ENCODE data around the gene NFX1.
"Not testable (repeated sequence)": the region's sequence is repeated elsewhere in the genome, so short reads cannot be mapped to it uniquely, and the experiment has no call there.

The NFX1 gene

GRCh38 chr9:33381231-33381791 is 91.0 kb downstream of the NFX1 start:
- Histone ChIP-seq H3K4me1 (ENCODE audit: control insufficient read depth in 2 of 2, insufficient read depth in 2 of 2, low read length in 2 of 2) (no peaks in the 10 kb centered on the region), H3K9me3 (ENCODE audit: control insufficient read depth in 2 of 2, low read length in 2 of 2) (no peaks in the 10 kb centered on the region), H3K4me3 (ENCODE audit: low read length in 2 of 2) (no peak overlapping the region), H3K27ac (ENCODE audit: low read depth in 2 of 2, low read length in 2 of 2) (no peak overlapping the region), H3K27me3 (ENCODE audit: control insufficient read depth in 2 of 2, insufficient read depth in 2 of 2, low read length in 2 of 2) (no peaks in the 10 kb centered on the region), H3K36me3 (ENCODE audit: control insufficient read depth in 2 of 2, insufficient read depth in 2 of 2, low read length in 2 of 2) (no peaks in the 10 kb centered on the region), H3K9ac (ENCODE audit: low read depth in 1 of 2, low read length in 2 of 2) (no peak overlapping the region)

GRCh38 chr9:33382397-33382796 is 92.1 kb downstream of the NFX1 start:
- H3K9ac ChIP-seq (ENCODE audit: low read depth in 1 of 2, low read length in 2 of 2); H3K27ac ChIP-seq (ENCODE audit: low read depth in 2 of 2, low read length in 2 of 2): not testable (repeated sequence)

GRCh38 chr9:33383396-33383795 is 93.1 kb downstream of the NFX1 start:
- not testable (repeated sequence) for H3K27ac ChIP-seq (ENCODE audit: low read depth in 2 of 2, low read length in 2 of 2); H3K36me3 ChIP-seq (ENCODE audit: control insufficient read depth in 2 of 2, insufficient read depth in 2 of 2, low read length in 2 of 2); H3K9ac ChIP-seq (ENCODE audit: low read depth in 1 of 2, low read length in 2 of 2); H3K4me1 ChIP-seq (ENCODE audit: control insufficient read depth in 2 of 2, insufficient read depth in 2 of 2, low read length in 2 of 2); H3K4me3 ChIP-seq (ENCODE audit: low read length in 2 of 2); H3K27me3 ChIP-seq (ENCODE audit: control insufficient read depth in 2 of 2, insufficient read depth in 2 of 2, low read length in 2 of 2); H3K9me3 ChIP-seq (ENCODE audit: control insufficient read depth in 2 of 2, low read length in 2 of 2)

More at GRCh38 chr9:33382397-33382796, 92.1 kb downstream of the NFX1 start:
- not testable (repeated sequence) for H3K9me3 ChIP-seq (ENCODE audit: control insufficient read depth in 2 of 2, low read length in 2 of 2); H3K4me1 ChIP-seq (ENCODE audit: control insufficient read depth in 2 of 2, insufficient read depth in 2 of 2, low read length in 2 of 2); H3K27me3 ChIP-seq (ENCODE audit: control insufficient read depth in 2 of 2, insufficient read depth in 2 of 2, low read length in 2 of 2); H3K36me3 ChIP-seq (ENCODE audit: control insufficient read depth in 2 of 2, insufficient read depth in 2 of 2, low read length in 2 of 2); H3K4me3 ChIP-seq (ENCODE audit: low read length in 2 of 2)

- not testable (repeated sequence) for H3K4me1 ChIP-seq (ENCODE audit: control insufficient read depth in 2 of 2, insufficient read depth in 2 of 2, low read length in 2 of 2); H3K27me3 ChIP-seq (ENCODE audit: control insufficient read depth in 2 of 2, insufficient read depth in 2 of 2, low read length in 2 of 2); H3K9me3 ChIP-seq (ENCODE audit: control insufficient read depth in 2 of 2, low read length in 2 of 2); H3K9ac ChIP-seq (ENCODE audit: low read depth in 1 of 2, low read length in 2 of 2); H3K27ac ChIP-seq (ENCODE audit: low read depth in 2 of 2, low read length in 2 of 2); H3K4me3 ChIP-seq (ENCODE audit: low read length in 2 of 2); H3K36me3 ChIP-seq (ENCODE audit: control insufficient read depth in 2 of 2, insufficient read depth in 2 of 2, low read length in 2 of 2)
Observed at GRCh38 chr9:33385536-33385935, 95.2 kb downstream of the NFX1 start.

- H3K9me3 ChIP-seq (ENCODE audit: control insufficient read depth in 2 of 2, low read length in 2 of 2); H3K27ac ChIP-seq (ENCODE audit: low read depth in 2 of 2, low read length in 2 of 2); H3K9ac ChIP-seq (ENCODE audit: low read depth in 1 of 2, low read length in 2 of 2): not testable (repeated sequence)
Observed at GRCh38 chr9:33385979-33386640, 95.8 kb downstream of the NFX1 start.

GRCh38 chr9:33386641-33386996 is 96.3 kb downstream of the NFX1 start:
- not testable (repeated sequence) for H3K27me3 ChIP-seq (ENCODE audit: control insufficient read depth in 2 of 2, insufficient read depth in 2 of 2, low read length in 2 of 2); H3K9me3 ChIP-seq (ENCODE audit: control insufficient read depth in 2 of 2, low read length in 2 of 2); H3K4me1 ChIP-seq (ENCODE audit: control insufficient read depth in 2 of 2, insufficient read depth in 2 of 2, low read length in 2 of 2); H3K9ac ChIP-seq (ENCODE audit: low read depth in 1 of 2, low read length in 2 of 2); H3K36me3 ChIP-seq (ENCODE audit: control insufficient read depth in 2 of 2, insufficient read depth in 2 of 2, low read length in 2 of 2); H3K27ac ChIP-seq (ENCODE audit: low read depth in 2 of 2, low read length in 2 of 2); H3K4me3 ChIP-seq (ENCODE audit: low read length in 2 of 2)

More at GRCh38 chr9:33385979-33386640, 95.8 kb downstream of the NFX1 start:
- H3K4me1 ChIP-seq (ENCODE audit: control insufficient read depth in 2 of 2, insufficient read depth in 2 of 2, low read length in 2 of 2); H3K4me3 ChIP-seq (ENCODE audit: low read length in 2 of 2); H3K27me3 ChIP-seq (ENCODE audit: control insufficient read depth in 2 of 2, insufficient read depth in 2 of 2, low read length in 2 of 2); H3K36me3 ChIP-seq (ENCODE audit: control insufficient read depth in 2 of 2, insufficient read depth in 2 of 2, low read length in 2 of 2): not testable (repeated sequence)

- not testable (repeated sequence) for H3K27ac ChIP-seq (ENCODE audit: low read depth in 2 of 2, low read length in 2 of 2); H3K9me3 ChIP-seq (ENCODE audit: control insufficient read depth in 2 of 2, low read length in 2 of 2); H3K36me3 ChIP-seq (ENCODE audit: control insufficient read depth in 2 of 2, insufficient read depth in 2 of 2, low read length in 2 of 2); H3K4me3 ChIP-seq (ENCODE audit: low read length in 2 of 2); H3K4me1 ChIP-seq (ENCODE audit: control insufficient read depth in 2 of 2, insufficient read depth in 2 of 2, low read length in 2 of 2); H3K27me3 ChIP-seq (ENCODE audit: control insufficient read depth in 2 of 2, insufficient read depth in 2 of 2, low read length in 2 of 2); H3K9ac ChIP-seq (ENCODE audit: low read depth in 1 of 2, low read length in 2 of 2)
Observed at GRCh38 chr9:33386998-33387397, 96.7 kb downstream of the NFX1 start.

- H3K27me3 ChIP-seq (ENCODE audit: control insufficient read depth in 2 of 2, insufficient read depth in 2 of 2, low read length in 2 of 2) = no peaks in the 10 kb centered on the region
- peaks cover 3 to 8% of the 10 kb centered on the region in 2 donors for H3K4me1 ChIP-seq (ENCODE audit: control insufficient read depth in 2 of 2, insufficient read depth in 2 of 2, low read length in 2 of 2)
- no peaks in the 10 kb centered on the region for H3K9me3 ChIP-seq (ENCODE audit: control insufficient read depth in 2 of 2, low read length in 2 of 2)
- H3K4me3 ChIP-seq (ENCODE audit: low read length in 2 of 2) = no peak overlapping the region
- no peaks in the 10 kb centered on the region for H3K36me3 ChIP-seq (ENCODE audit: control insufficient read depth in 2 of 2, insufficient read depth in 2 of 2, low read length in 2 of 2)
- H3K27ac ChIP-seq (ENCODE audit: low read depth in 2 of 2, low read length in 2 of 2) = no peak overlapping the region
- no peak overlapping the region for H3K9ac ChIP-seq (ENCODE audit: low read depth in 1 of 2, low read length in 2 of 2)
Observed at GRCh38 chr9:33388110-33388994, 98.0 kb downstream of the NFX1 start.

- H3K27me3 ChIP-seq (ENCODE audit: control insufficient read depth in 2 of 2, insufficient read depth in 2 of 2, low read length in 2 of 2); H3K9ac ChIP-seq (ENCODE audit: low read depth in 1 of 2, low read length in 2 of 2); H3K36me3 ChIP-seq (ENCODE audit: control insufficient read depth in 2 of 2, insufficient read depth in 2 of 2, low read length in 2 of 2); H3K9me3 ChIP-seq (ENCODE audit: control insufficient read depth in 2 of 2, low read length in 2 of 2); H3K4me3 ChIP-seq (ENCODE audit: low read length in 2 of 2): not testable (repeated sequence)
- peaks cover 10 to 11% of the 10 kb centered on the region in 2 donors for H3K4me1 ChIP-seq (ENCODE audit: control insufficient read depth in 2 of 2, insufficient read depth in 2 of 2, low read length in 2 of 2)
- peak overlapping the region; percentile 61 to 63 for H3K27ac ChIP-seq (ENCODE audit: low read depth in 2 of 2, low read length in 2 of 2)
Observed at GRCh38 chr9:33391111-33391771, 100.9 kb downstream of the NFX1 start.

- not testable (repeated sequence) for H3K36me3 ChIP-seq (ENCODE audit: control insufficient read depth in 2 of 2, insufficient read depth in 2 of 2, low read length in 2 of 2); H3K27me3 ChIP-seq (ENCODE audit: control insufficient read depth in 2 of 2, insufficient read depth in 2 of 2, low read length in 2 of 2); H3K9me3 ChIP-seq (ENCODE audit: control insufficient read depth in 2 of 2, low read length in 2 of 2); H3K9ac ChIP-seq (ENCODE audit: low read depth in 1 of 2, low read length in 2 of 2); H3K4me3 ChIP-seq (ENCODE audit: low read length in 2 of 2)
- Histone ChIP-seq H3K4me1 (ENCODE audit: control insufficient read depth in 2 of 2, insufficient read depth in 2 of 2, low read length in 2 of 2) (peaks cover 10 to 11% of the 10 kb centered on the region in 2 donors), H3K27ac (ENCODE audit: low read depth in 2 of 2, low read length in 2 of 2) (peak overlapping the region; percentile 61 to 63)
Observed at GRCh38 chr9:33392591-33393021, 102.3 kb downstream of the NFX1 start.

All from mucosa of rectum (tissue), 2 donors.